ENCODE measurements around the gene MORC3.
A peak's percentile ranks its signal among the peaks of the same experiment; 100 is the strongest.
"Not testable (repeated sequence)": the region's sequence is repeated elsewhere in the genome, so short reads cannot be mapped to it uniquely, and the experiment has no call there.

The MORC3 gene

GRCh38 chr21:36325373-36326010, 5.5 kb downstream of the MORC3 start:
- no peak for DNase-seq (ENCODE audit: low spot score)

GRCh38 chr21:36330904-36331303, 10.9 kb downstream of the MORC3 start:
- peak; percentile 58 for DNase-seq (ENCODE audit: low spot score)

GRCh38 chr21:36337099-36337509, 17.1 kb downstream of the MORC3 start:
- no peak for DNase-seq (ENCODE audit: low spot score)

GRCh38 chr21:36338975-36339374, 19.0 kb downstream of the MORC3 start:
- DNase-seq (ENCODE audit: low spot score) = no peak

- DNase-seq (ENCODE audit: low spot score) = not testable (repeated sequence)
These were observed 22.6 kb downstream of the MORC3 start for GRCh38 chr21:36342581-36342980.

GRCh38 chr21:36344931-36345330, 24.9 kb downstream of the MORC3 start:
- DNase-seq (ENCODE audit: low spot score) = no peak

- DNase-seq (ENCODE audit: low spot score) = no peak
These were observed 27.4 kb downstream of the MORC3 start for GRCh38 chr21:36347278-36347961.

GRCh38 chr21:36347962-36348328, 27.9 kb downstream of the MORC3 start:
- no peak for DNase-seq (ENCODE audit: low spot score)

GRCh38 chr21:36349315-36349714, 29.3 kb downstream of the MORC3 start:
- DNase-seq (ENCODE audit: low spot score) = no peak

- DNase-seq (ENCODE audit: low spot score) = no peak
These were observed 30.4 kb downstream of the MORC3 start for GRCh38 chr21:36350282-36350910.

GRCh38 chr21:36354918-36355680, 35.1 kb downstream of the MORC3 start:
- DNase-seq (ENCODE audit: low spot score) = no peak

GRCh38 chr21:36355868-36356267, 35.9 kb downstream of the MORC3 start:
- DNase-seq (ENCODE audit: low spot score) = no peak

GRCh38 chr21:36359185-36359584, 39.2 kb downstream of the MORC3 start:
- DNase-seq (ENCODE audit: low spot score) = no peak

- no peak for DNase-seq (ENCODE audit: low spot score)
These were observed 49.2 kb downstream of the MORC3 start for GRCh38 chr21:36369064-36369685.

- DNase-seq (ENCODE audit: low spot score) = no peak
These were observed 56.0 kb downstream of the MORC3 start for GRCh38 chr21:36375994-36376393.

- no peak for DNase-seq (ENCODE audit: low spot score)
These were observed 57.4 kb downstream of the MORC3 start for GRCh38 chr21:36377391-36377842.

GRCh38 chr21:36379251-36379650, 59.3 kb downstream of the MORC3 start:
- no peak for DNase-seq (ENCODE audit: low spot score)

- DNase-seq (ENCODE audit: low spot score) = peak; percentile 40
These were observed 62.0 kb downstream of the MORC3 start for GRCh38 chr21:36381841-36382589.

GRCh38 chr21:36382722-36383121, 62.7 kb downstream of the MORC3 start:
- not testable (repeated sequence) for DNase-seq (ENCODE audit: low spot score)

GRCh38 chr21:36384885-36385232, 64.9 kb downstream of the MORC3 start:
- DNase-seq (ENCODE audit: low spot score) = no peak

GRCh38 chr21:36385233-36386030, 65.4 kb downstream of the MORC3 start, which contains the start of gene CHAF1B:
CHAF1B (plus strand) TSS chr21:36385392; CDS start chr21:36386137, 745 bp downstream.
- peak; percentile 88 for DNase-seq (ENCODE audit: low spot score)

Measured in LoVo (cell line).